Heart right ventricle (tissue), 16 donors: ENCODE measurements around the gene ZFAND2B. TPM values are rescaled to one million over a fixed set of nuclear protein-coding genes. Genes with fewer than 3 reads are reported as not detected.

Experiments used
- ATAC-seq, 8 donors: fragments of 200-7000 bp; cut with Tn5 transposase; one replicate each; pipeline ENCODE4 v1.9.1; 2020; ENCODE audit warnings: mild to moderate bottlenecking in 8 of 8, moderate library complexity in 8 of 8, moderate number of reproducible peaks in 1 of 8
- DNase-seq, 2 donors: peaks; one replicate each; pipeline ENCODE4 v3.0.0-alpha.2; 2020
- H3K27ac ChIP-seq, 10 donors: fragments of 200-600 bp; sonication (generic) in 2 of 10; one replicate each; pipeline versions ENCODE4 v1.5.0 to v1.8.0; 2020 to 2022; ENCODE audit warnings: mild to moderate bottlenecking in 3 of 10
- H3K27me3 ChIP-seq, 7 donors: fragments of 200-600 bp; one replicate each; pipeline ENCODE4 v1.8.0; 2021 to 2022; ENCODE audit warnings: mild to moderate bottlenecking in 2 of 7
- H3K36me3 ChIP-seq, 9 donors: fragments of 200-600 bp; sonication (generic) in 1 of 9; one replicate each; pipeline versions ENCODE4 v1.5.0 to v1.8.0; 2020 to 2022; ENCODE audit warnings: mild to moderate bottlenecking in 2 of 9
- H3K4me1 ChIP-seq, 9 donors: fragments of 200-600 bp; sonication (generic) in 1 of 9; one replicate each; pipeline versions ENCODE4 v1.5.0 to v1.8.0; 2020 to 2022; ENCODE audit warnings: mild to moderate bottlenecking in 4 of 9
- H3K4me3 ChIP-seq, 10 donors: fragments of 200-600 bp; sonication (generic) in 2 of 10; one replicate each; pipeline versions ENCODE4 v1.5.0 to v1.8.0; 2020 to 2022; ENCODE audit warnings: mild to moderate bottlenecking in 7 of 10, moderate library complexity in 2 of 10
- H3K9me3 ChIP-seq, 11 donors: fragments of 200-600 bp in 10 of 11; sonication (generic) in 2 of 11; one replicate each; pipeline versions ENCODE4 v1.5.0 to v1.8.0; 2013 to 2022; ENCODE audit warnings: mild to moderate bottlenecking in 2 of 11, control low read depth in 1 of 11, moderate library complexity in 1 of 11
- CTCF ChIP-seq, 9 donors: fragments of 200-600 bp; sonication (generic) in 2 of 9; IDR thresholded peaks; one replicate each; pipeline versions ENCODE4 v1.5.0 to v1.8.0; 2021 to 2022; ENCODE audit warnings: antibody characterized with exemption in 9 of 9, mild to moderate bottlenecking in 5 of 9, moderate library complexity in 1 of 9
- WGBS, 2 donors: extraction: QIAGEN DNeasy Blood & Tissue Kit; methylation state at CpG; one replicate each; pipeline ENCODE4 v1.1.7; 2013; ENCODE audit warnings: inconsistent platforms in 1 of 2; 5-methylcytosine and 5-hydroxymethylcytosine counted together
- intact Hi-C, 10 donors: fragments of 100-400 bp; cut with DNase I; formaldehyde crosslinking; loops; one replicate each; pipeline versions ENCODE4 v1.11.1 to v1.14.2; 2022
- polyA plus RNA-seq, 2 donors: library from polyadenylated mRNA; stranded (reverse); fragments of 200-250 nt; gene quantifications; one replicate each; pipeline ENCODE4 v1.2.3, GENCODE V29; 2013
- total RNA-seq, 10 donors: library from RNA; stranded (reverse); fragmentation: NEBNext Ultra II Directional in 3 of 10; extraction: Animal tissue kit (Norgen Biotek cat#: 25700) in 3 of 10; gene quantifications; one replicate each; pipeline versions ENCODE4 v1.2.1 to v1.2.4, GENCODE V29; 2021 to 2023
- donor health status: Arrhythmogenic right ventricular cardiomyopathy.
- donor health status: ischemic (EF 13 %, LVEDD 7.1; RV severe dilation, severe dysfunction).
- donor health status: healthy with polysubstance abuse.
- donor health status: DM: no; HTN: yes; CAD: no.
- donor health status: DM: no; HTN: no; CAD: no.
- donor health status: ischemic (EF 25% LVEDD 6.9; RV normal size, moderate dysfunction).
- donor health status: ischemic (EF 25% LVEDD 5.7; RV mildly dilated, moderate dysfunction).
- donor health status: healthy.
- donor health status: DM: yes; HTN: yes; CAD: no.
- donor health status: Ischemic cardiomyopathy.
- donor health status: ischemic (EF 35%, LVEDD 5.7; RV mildly dilated, moderate dysfunction).
- donor health status: nonischemic (EF 11% LVEDD 7.7; RV severe dilation, severe dysfunction).
- donor health status: DM: yes; HTN: yes; CAD: no.
- donor health status: PGD.
- donor health status: ischemic (EF 29% LVEDD 5.4; RV normal size, mild dysfunction).
- donor health status: nonischemic (EF 23%, LVEDD 6.1; RV moderate dilation, normal function).

Gene ZFAND2B
- total and polyA plus RNA-seq, 12 donors, result 11.5 to 40.8 (median 17.4) TPM

- Histone ChIP-seq H3K36me3 (peaks cover 0 to 40% (median 28%) of the 10 kb centered on the region in 9 donors), H3K27me3 (no peaks in the 10 kb centered on the region), H3K4me3 (no peak overlapping the region), H3K4me1 (peaks cover 4 to 45% (median 27%) of the 10 kb centered on the region in 9 donors), H3K9me3 (no peaks in the 10 kb centered on the region), H3K27ac (peak overlapping the region in 1 of 10 donors; percentile 72)
- intact Hi-C loops, result loop anchor here in 4 of 10 donors (5.0 to 10.0 kb wide), 3 partner anchors 35 to 212 kb away; partner anchors contain the start of genes DNPEP (in 2 of the 4) and ZFAND2B (in 1 of the 4)
- no peak for ATAC-seq
- WGBS, 2 donors, result 86 to 88% methylated on average over 16 of the region's 16 CpGs
- no peak for DNase-seq
- no peak for TF ChIP-seq CTCF (IDR thresholded peaks at IDR 0.05)
Measured at GRCh38 chr2:219172231-219173154, 34.1 kb upstream of the ZFAND2B start.

- no peak for TF ChIP-seq CTCF (IDR thresholded peaks at IDR 0.05)
- peaks cover 0 to 40% (median 28%) of the 10 kb centered on the region in 9 donors for H3K36me3 ChIP-seq
- H3K27me3 ChIP-seq, result no peaks in the 10 kb centered on the region
- H3K27ac ChIP-seq, result no peak overlapping the region
- ATAC-seq (no peak), DNase-seq (no peak)
- H3K9me3 ChIP-seq, result no peaks in the 10 kb centered on the region
- no peak overlapping the region for H3K4me3 ChIP-seq
- WGBS, 2 donors, result 89% methylated on average over 6 of the region's 6 CpGs
- intact Hi-C loops, result loop anchor here in 4 of 10 donors (5.0 to 10.0 kb wide), 3 partner anchors 34 to 212 kb away; partner anchors contain the start of genes DNPEP (in 2 of the 4) and ZFAND2B (in 1 of the 4)
- peaks cover 4 to 47% (median 27%) of the 10 kb centered on the region in 9 donors for H3K4me1 ChIP-seq
Measured at GRCh38 chr2:219173176-219173575, 33.4 kb upstream of the ZFAND2B start.

- Histone ChIP-seq H3K9me3 (no peaks in the 10 kb centered on the region), H3K27me3 (no peaks in the 10 kb centered on the region), H3K4me1 (peaks cover 8 to 46% (median 36%) of the 10 kb centered on the region in 9 donors), H3K36me3 (peaks cover 0 to 40% (median 28%) of the 10 kb centered on the region in 9 donors), H3K27ac (no peak overlapping the region), H3K4me3 (no peak overlapping the region)
- DNase-seq, result no peak
- intact Hi-C loops, result loop anchor here in 4 of 10 donors (5.0 to 10.0 kb wide), 3 partner anchors 33 to 211 kb away; partner anchors contain the start of genes DNPEP (in 2 of the 4) and ZFAND2B (in 1 of the 4)
- no peak for ATAC-seq
- no peak for TF ChIP-seq CTCF (IDR thresholded peaks at IDR 0.05)
- WGBS, 2 donors, result 92 to 93% methylated on average over 3 of the region's 3 CpGs
Measured at GRCh38 chr2:219174146-219174545, 32.4 kb upstream of the ZFAND2B start.

- H3K9me3 ChIP-seq, result no peaks in the 10 kb centered on the region
- WGBS, 2 donors, result 83 to 87% methylated on average over 7 of the region's 7 CpGs
- no peaks in the 10 kb centered on the region for H3K27me3 ChIP-seq
- ATAC-seq (no peak), DNase-seq (no peak)
- peaks cover 11 to 52% (median 43%) of the 10 kb centered on the region in 9 donors for H3K4me1 ChIP-seq
- no peak overlapping the region for H3K27ac ChIP-seq
- intact Hi-C loops, result loop anchor here in 6 of 10 donors (5.0 to 10.0 kb wide), 6 partner anchors 32 to 212 kb away; partner anchors contain the start of genes DNPEP (in 4 of the 6), ABCB6 (in 2 of the 6) and ZFAND2B (in 1 of the 6)
- H3K36me3 ChIP-seq, result peaks cover 0 to 46% (median 33%) of the 10 kb centered on the region in 9 donors
- H3K4me3 ChIP-seq, result no peak overlapping the region
- TF ChIP-seq CTCF (IDR thresholded peaks at IDR 0.05), result no peak
Measured at GRCh38 chr2:219174801-219175200, 31.8 kb upstream of the ZFAND2B start.
